Measurements from ENCODE around the gene CTSD.
A peak's percentile ranks its signal among the peaks of the same experiment; 100 is the strongest.

Gene CTSD

DNA sequence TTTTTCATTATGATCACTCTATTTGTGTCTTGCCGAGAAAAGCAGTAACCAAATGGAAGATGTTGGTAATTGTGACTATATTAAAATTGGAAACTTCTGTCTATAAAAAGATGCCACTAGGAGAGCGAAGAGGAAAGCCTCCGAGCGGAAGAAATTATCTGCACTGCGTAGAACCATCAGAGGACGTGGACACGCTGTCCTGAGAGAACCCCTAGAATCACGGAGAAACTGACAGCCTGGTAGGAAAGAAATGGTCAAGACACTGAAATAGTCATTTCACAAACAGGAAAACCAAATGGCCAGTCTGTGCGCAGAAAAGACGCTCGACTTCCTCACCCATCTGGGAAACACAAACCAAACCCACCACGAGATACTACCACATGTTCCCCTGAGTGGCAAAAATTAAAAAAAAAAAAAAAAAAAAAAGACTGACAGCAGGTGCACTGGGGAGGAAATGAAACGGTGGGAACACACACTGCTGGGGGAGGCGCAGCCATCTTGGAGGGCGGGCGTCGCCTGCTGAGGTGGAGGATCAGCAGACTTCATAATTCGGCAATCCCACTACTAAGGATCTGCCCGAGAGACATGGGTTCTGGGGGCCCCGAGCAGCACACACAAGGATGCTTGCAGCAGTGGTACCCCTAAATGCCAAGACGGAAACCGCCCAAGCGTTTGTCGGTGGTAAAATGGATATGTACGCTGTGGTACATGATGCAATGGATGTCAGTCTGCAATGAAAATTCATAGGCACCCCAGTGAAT, 34.6 kb downstream of the CTSD start:
- H3K27ac ChIP-seq = no peak overlapping the region
- DNase-seq (ENCODE audit: low spot score) = no peak
- TF ChIP-seq CTCF (IDR thresholded peaks at IDR 0.05) = no peak
- H3K4me3 ChIP-seq = no peak overlapping the region

- TF ChIP-seq CTCF (IDR thresholded peaks at IDR 0.05) = no peak
- no peak overlapping the region for H3K27ac ChIP-seq
- H3K4me3 ChIP-seq = no peak overlapping the region
- DNase-seq (ENCODE audit: low spot score) = no peak
Observed at GRCh38 chr11:1728301-1728700, 35.4 kb downstream of the CTSD start.

DNA sequence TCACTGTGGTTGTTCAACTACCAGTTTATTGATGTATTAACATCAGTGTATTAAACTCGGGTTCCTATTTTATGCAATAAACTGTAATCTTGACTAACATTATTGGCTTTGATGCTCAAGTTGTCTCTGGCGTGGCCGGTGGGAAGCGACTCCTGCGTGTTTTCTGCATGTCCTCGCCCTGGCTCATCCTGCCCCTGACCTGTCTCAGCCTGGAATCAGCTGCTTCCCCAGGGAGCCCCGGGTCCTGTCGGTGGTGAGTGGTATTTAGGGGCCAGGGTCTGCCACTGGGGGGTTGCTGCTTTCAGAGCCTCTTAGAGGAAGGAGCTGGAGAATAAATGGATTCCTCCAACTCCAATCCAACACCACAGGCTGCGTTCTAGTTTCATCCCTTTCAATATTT, 35.9 kb downstream of the CTSD start:
- Histone ChIP-seq H3K4me3 (no peak overlapping the region), H3K27ac (no peak overlapping the region)
- no peak for TF ChIP-seq CTCF (IDR thresholded peaks at IDR 0.05)
- DNase-seq (ENCODE audit: low spot score) = no peak

DNA sequence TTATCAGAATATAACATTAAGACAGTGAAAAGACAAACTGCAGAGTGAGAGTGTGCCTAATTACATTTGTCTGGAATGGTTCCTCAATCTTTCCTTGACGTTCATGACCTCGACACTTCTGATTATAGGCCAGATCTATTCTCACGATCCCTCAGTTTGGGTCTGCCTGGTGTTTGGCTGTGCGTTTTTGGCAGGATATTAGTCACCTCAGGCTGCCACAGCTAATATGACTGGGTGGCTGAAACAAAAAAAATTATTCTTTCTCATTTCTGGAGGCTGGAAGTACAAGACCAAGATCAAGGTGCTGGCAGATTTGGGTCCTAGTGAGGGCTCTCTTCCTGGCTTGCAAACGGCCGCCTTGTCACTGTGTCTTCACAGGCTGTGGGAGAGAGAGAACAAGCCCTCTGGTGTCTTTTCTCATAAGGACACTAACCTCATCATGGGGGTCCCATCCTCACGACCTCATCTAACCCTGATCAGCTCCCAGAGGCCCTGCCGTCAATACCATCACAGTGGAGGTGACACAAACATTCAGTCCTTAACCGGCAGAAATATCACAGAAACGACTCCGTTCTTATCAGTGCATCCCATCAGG, 36.5 kb downstream of the CTSD start:
- TF ChIP-seq CTCF (IDR thresholded peaks at IDR 0.05) = no peak
- no peak for DNase-seq (ENCODE audit: low spot score)
- no peak overlapping the region for H3K27ac ChIP-seq
- no peak overlapping the region for H3K4me3 ChIP-seq

- DNase-seq (ENCODE audit: low spot score) = no peak
- no peak for TF ChIP-seq CTCF (IDR thresholded peaks at IDR 0.05)
- Histone ChIP-seq H3K27ac (no peak overlapping the region), H3K4me3 (no peak overlapping the region)
Observed at GRCh38 chr11:1719781-1720180, 43.9 kb downstream of the CTSD start.

DNA sequence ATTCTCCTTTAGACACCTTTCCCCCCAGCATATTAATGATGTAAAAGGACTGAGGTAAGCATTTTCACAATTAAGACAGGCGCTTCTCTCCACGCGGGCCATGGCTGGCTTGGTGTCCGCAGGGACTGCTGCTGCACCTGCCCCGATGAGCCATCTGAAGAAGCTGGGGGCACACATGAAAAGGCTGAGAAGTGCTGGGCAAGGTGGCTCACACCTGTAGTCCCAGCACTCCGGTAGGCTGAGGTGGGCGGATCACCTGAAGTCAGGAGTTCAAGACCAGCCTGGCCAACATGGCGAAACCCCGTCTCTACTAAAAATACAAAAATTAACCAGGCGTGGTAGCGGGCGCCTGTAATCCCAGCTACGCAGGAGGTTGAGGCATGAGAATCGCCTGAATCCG, 45.4 kb downstream of the CTSD start:
- TF ChIP-seq CTCF (IDR thresholded peaks at IDR 0.05) = no peak
- peak overlapping the region in 1 of 2 donors; percentile 48 for H3K27ac ChIP-seq

DNA sequence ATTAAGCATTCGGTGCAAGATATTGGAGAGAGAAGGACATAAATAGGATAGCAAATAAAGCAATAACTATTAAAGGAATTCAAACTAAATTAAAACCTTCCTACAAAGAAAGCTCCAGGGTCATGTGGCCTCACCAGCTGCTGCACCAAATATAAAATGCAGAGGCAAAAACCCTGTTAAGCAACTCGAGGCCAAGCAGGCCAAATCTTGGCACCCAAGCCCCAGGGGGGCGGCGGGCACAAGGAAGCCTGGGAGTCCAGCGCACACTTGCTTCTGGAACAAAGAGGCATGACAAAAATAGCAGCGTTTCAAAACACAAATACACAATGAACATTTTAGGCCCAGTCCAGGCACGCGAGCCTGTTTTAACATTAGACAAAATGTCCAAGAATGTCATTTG, 46.0 kb downstream of the CTSD start:
- no peak for TF ChIP-seq CTCF (IDR thresholded peaks at IDR 0.05)
- DNase-seq (ENCODE audit: low spot score) = no peak
- H3K27ac ChIP-seq = peak overlapping the region in 1 of 2 donors; percentile 48
- no peak overlapping the region for H3K4me3 ChIP-seq

More for the DNA sequence above, 45.4 kb downstream of the CTSD start:
- DNase-seq (ENCODE audit: low spot score) = no peak
- no peak overlapping the region for H3K4me3 ChIP-seq
